Measurements from ENCODE around the gene KRTAP10-5.
A peak's percentile ranks its signal among the peaks of the same experiment; 100 is the strongest.
"Not testable (repeated sequence)": the region's sequence is repeated elsewhere in the genome, so short reads cannot be mapped to it uniquely, and the experiment has no call there.

KRTAP10-5 gene

DNA sequence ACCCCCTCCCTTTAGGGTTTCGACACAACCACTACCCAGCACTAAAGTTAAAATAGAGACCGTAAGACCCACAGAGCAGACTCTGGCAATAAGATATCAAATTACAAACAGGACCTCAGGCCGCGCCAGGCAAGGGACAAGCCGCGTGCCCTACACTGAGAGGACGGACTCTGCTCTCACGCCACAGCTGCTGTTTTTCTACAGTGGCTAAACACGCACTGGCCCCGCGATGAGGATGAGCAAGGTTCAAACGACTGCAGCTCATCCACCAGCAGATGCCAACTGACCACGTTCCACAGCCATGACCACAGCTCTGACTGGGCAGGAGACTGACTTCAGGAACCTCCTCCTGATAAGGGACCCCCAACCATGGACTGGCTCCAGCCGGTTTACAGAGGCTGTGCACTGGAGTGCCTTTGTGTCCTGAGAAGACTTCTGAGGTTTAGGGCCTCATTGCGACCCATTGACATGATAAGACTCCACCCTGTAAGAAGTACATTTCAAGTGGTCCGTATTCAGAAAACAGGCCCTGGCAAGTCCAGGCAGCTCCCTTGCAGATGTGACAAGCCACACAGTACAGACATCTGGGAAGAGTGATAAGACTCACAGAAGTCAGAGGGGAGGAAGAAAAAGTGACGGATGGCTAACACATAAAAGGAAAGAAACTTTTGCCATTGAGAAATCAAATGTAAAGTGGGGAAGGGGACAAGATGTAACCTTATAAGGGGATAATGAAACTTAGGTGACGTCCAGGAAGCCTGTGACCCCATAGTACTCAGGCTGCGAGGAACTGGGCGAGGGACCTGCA lies 13.4 kb upstream of the KRTAP10-5 start:
- H3K27ac Mint-ChIP-seq, result no peak overlapping the region
- TF ChIP-seq, protein P1, sequence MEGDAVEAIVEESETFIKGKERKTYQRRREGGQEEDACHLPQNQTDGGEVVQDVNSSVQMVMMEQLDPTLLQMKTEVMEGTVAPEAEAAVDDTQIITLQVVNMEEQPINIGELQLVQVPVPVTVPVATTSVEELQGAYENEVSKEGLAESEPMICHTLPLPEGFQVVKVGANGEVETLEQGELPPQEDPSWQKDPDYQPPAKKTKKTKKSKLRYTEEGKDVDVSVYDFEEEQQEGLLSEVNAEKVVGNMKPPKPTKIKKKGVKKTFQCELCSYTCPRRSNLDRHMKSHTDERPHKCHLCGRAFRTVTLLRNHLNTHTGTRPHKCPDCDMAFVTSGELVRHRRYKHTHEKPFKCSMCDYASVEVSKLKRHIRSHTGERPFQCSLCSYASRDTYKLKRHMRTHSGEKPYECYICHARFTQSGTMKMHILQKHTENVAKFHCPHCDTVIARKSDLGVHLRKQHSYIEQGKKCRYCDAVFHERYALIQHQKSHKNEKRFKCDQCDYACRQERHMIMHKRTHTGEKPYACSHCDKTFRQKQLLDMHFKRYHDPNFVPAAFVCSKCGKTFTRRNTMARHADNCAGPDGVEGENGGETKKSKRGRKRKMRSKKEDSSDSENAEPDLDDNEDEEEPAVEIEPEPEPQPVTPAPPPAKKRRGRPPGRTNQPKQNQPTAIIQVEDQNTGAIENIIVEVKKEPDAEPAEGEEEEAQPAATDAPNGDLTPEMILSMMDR (IDR thresholded peaks at IDR 0.05; ENCODE audit: unreplicated experiment in 3 of 3), result no peak
- H3K27me3 Mint-ChIP-seq (ENCODE audit: low read depth), result peaks cover 17% of the 10 kb centered on the region
- H3K4me3 Mint-ChIP-seq, result peak overlapping the region in 1 of 3 experiments; percentile 21
- H3K36me3 Mint-ChIP-seq (ENCODE audit: low read depth), result no peaks in the 10 kb centered on the region
- peaks cover 4% of the 10 kb centered on the region for H3K9me3 Mint-ChIP-seq
- peaks cover 11% of the 10 kb centered on the region for H3K4me1 Mint-ChIP-seq

DNA sequence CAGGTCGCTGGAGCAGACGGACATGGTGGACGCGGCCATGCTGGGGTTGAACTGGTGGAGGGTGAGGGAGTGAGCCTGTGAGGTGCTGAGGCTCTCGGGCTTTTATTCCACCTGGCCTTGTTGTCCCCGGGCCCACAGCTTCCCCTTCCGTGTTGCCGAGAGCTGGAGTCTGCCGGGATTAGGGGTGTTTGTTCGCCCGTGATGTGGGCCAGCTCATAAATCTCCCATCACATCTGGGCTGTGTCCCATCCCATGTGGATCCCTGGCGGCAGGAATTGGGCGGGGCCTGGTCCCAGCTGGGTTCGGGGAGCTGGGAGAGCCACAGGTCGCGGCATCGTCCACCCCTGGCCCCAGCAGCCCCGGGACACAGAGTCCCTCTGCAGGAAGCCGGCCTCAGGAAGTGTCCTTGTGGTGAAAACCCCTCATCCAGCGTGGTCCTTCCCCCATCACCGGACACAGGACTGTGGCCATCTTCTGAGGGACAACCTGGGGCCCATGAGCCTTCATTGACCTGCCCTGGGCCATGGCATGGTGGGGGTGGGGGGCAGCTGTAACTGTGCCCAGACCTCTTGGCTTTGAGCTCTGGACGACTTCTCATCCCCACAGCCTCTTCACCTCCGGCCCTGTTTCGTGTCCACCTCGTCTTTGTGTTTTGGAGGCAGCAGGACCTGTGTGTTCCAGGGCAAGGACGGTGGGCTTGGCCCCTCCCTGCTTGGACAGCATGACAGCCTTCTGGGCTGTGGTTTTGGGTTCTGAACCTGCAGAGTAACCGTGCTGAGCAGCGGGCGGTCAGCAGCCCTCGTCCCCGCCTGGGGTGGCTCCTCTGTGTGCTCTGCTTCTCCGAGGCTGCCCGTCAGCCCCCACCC lies 12.3 kb upstream of the KRTAP10-5 start, which contains the start of gene KRTAP10-6:
TSS of gene KRTAP10-6 (minus strand) at position 60 of the 866 bp plus-strand sequence. CDS start at position 39, 21 bp downstream.
- peaks cover 11% of the 10 kb centered on the region for H3K4me1 Mint-ChIP-seq
- H3K9me3 Mint-ChIP-seq, result no peaks in the 10 kb centered on the region
- H3K36me3 Mint-ChIP-seq (ENCODE audit: low read depth), result no peaks in the 10 kb centered on the region
- TF ChIP-seq, protein P1 (IDR thresholded peaks at IDR 0.05; ENCODE audit: unreplicated experiment in 3 of 3), result no peak
- peak within 1 kb of the TSS in 1 of 3 experiments; percentile 21 for H3K4me3 Mint-ChIP-seq
- H3K27me3 Mint-ChIP-seq (ENCODE audit: low read depth), result peaks cover 21% of the 10 kb centered on the region
- H3K27ac Mint-ChIP-seq, result no peak within 1 kb of the TSS

DNA sequence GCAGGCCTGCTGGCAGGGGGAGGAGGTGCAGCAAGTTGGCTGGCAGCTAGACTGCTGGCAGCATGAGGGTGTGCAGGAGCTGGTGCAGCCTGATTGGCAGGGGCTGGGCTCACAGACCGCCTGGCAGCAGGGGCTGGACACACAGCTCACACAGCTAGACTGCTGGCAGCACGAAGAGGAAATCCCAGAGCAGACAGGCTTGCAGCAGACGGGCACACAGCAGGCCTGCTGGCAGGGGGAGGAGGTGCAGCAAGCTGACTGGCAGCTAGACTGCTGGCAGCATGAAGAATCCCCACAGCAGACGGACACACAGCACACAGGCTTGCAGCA lies 11.4 kb upstream of the KRTAP10-5 start:
- not testable (repeated sequence) for H3K27ac Mint-ChIP-seq; H3K9me3 Mint-ChIP-seq; H3K4me3 Mint-ChIP-seq; H3K36me3 Mint-ChIP-seq (ENCODE audit: low read depth)
- Mint-ChIP-seq H3K27me3 (ENCODE audit: low read depth) (peaks cover 30% of the 10 kb centered on the region), H3K4me1 (peaks cover 11% of the 10 kb centered on the region)

DNA sequence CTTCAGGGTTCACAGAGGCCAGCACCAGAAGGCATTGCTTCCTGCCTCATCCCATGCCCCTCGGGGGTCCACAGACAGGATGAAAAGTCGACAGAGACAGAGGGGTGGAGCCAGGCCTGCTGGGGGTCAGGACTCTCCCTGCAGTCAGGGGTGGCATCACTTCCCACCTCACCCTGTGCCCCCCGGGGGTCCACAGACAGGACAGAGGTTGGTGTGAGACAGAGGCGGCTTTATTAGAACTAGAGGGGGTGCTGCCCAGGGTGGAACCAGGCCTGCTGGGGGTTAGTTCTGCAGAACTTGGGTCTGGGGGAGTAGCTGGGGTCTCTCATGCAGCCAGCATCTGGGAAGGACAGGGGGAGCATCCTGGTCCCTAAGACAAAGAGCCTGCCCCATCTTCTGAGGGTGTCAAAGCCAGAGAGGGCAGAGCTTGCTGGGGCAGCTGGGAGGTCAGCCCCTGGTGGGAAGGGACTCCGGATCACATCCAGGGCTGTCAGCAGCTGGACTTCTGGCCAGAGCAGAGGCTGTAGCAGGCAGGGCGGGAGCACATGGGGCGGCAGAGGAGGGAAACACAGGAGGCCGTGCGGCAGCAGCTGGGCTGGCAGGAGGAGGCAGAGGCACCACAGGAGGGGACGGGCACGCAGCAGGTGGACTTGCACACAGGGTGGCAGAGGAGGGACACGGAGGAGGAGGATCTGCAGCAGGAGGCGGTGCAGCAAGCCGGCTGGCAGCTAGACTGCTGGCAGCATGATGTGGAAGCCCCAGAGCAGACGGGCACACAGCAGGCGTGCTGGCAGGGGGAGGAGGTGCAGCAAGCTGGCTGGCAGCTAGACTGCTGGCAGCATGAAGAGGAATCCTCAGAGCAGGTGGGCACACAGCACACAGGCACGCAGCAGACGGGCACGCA lies 10.7 kb upstream of the KRTAP10-5 start:
- not testable (repeated sequence) for H3K36me3 Mint-ChIP-seq (ENCODE audit: low read depth)

DNA sequence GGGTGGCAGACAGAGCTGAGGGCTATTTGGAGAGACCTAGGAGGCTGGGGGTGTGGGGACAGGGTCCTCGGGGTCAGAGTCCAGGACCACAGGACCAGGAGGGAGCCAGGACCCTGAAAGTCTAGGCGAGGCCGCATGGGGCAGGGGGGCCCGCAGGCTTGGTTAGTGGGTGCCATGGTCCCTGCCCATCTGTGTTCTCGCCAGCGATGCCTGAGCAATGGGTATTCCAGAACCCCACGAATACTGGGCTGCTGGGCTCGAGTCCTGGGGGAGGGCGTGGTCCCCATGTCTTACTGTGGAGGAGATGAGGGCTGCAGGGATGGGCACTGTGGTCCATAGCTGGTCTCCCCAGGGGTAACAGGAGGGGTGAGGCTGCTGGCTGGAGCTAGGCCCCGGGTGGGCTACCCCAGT lies 9.9 kb upstream of the KRTAP10-5 start:
- TF ChIP-seq, protein P1 (IDR thresholded peaks at IDR 0.05; ENCODE audit: unreplicated experiment in 3 of 3), result no peak
- Mint-ChIP-seq H3K9me3 (peaks cover 13% of the 10 kb centered on the region), H3K4me1 (peaks cover 11% of the 10 kb centered on the region), H3K4me3 (no peak overlapping the region), H3K36me3 (ENCODE audit: low read depth) (no peaks in the 10 kb centered on the region), H3K27ac (no peak overlapping the region), H3K27me3 (ENCODE audit: low read depth) (peaks cover 36% of the 10 kb centered on the region)

More for the DNA sequence above, 10.7 kb upstream of the KRTAP10-5 start:
- peaks cover 33% of the 10 kb centered on the region for H3K27me3 Mint-ChIP-seq (ENCODE audit: low read depth)
- H3K9me3 Mint-ChIP-seq, result peaks cover 11% of the 10 kb centered on the region
- not testable (repeated sequence) for H3K27ac Mint-ChIP-seq, H3K4me3 Mint-ChIP-seq
- peaks cover 11% of the 10 kb centered on the region for H3K4me1 Mint-ChIP-seq

DNA sequence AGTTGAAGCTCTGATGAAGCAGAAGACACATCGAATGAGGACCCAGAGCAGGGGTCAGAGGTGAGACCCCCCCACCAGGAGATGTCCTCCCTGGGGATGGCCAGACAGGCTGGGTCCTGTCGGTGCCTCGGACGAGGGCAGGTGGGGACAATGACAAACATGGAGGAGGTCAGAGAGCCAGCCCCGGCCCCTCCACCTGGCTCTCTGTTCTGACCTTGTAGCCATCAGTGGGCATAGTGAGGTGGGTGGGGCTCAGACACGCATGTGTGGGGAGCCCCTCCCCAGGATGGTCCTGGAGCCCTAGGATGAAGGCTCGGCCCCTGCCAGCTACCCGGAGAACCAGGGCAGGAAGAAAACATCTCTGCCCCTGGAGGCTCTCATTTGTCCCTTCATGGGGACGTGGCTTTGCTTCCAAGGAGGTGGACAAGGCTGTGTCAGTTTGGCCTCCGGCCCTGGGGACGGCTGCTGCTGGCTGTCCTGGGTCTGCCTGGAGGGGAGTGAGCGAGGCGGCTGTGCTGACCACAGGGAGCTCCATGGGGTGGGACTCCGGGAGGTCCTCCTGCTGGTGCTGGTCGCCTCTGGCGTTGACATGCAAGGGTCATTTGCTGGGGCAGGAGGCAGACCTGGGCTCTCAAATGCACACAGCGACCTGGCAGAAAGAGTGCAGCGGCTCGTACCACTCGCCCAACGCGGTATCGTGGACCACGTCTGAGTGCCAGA lies 9.3 kb upstream of the KRTAP10-5 start:
- Mint-ChIP-seq H3K4me3 (no peak overlapping the region), H3K4me1 (peaks cover 11% of the 10 kb centered on the region), H3K27ac (no peak overlapping the region), H3K27me3 (ENCODE audit: low read depth) (peaks cover 38% of the 10 kb centered on the region), H3K36me3 (ENCODE audit: low read depth) (no peaks in the 10 kb centered on the region), H3K9me3 (peaks cover 15% of the 10 kb centered on the region)
- TF ChIP-seq, protein P1 (IDR thresholded peaks at IDR 0.05; ENCODE audit: unreplicated experiment in 3 of 3), result no peak

All from nephron (organoid).